Hepatocyte (in vitro differentiated cells): ENCODE data around the gene RPS23. TPM values are rescaled to one million over a fixed set of nuclear protein-coding genes. Genes with fewer than 3 reads are reported as not detected.

Source experiments
- DNase-seq: peaks from one replicate; pipeline ENCODE4 v3.0.0-alpha.2; 2016; ENCODE audit warnings: low spot score
- H2AFZ ChIP-seq: fragments of 200-600 bp; sonication (generic); 2 replicates; pipeline ENCODE4 v1.6.0; 2016; ENCODE audit warnings: antibody characterized with exemption, mild to moderate bottlenecking
- H3K27ac ChIP-seq: fragments of 200-600 bp; sonication (generic); 2 replicates; pipeline ENCODE4 v1.5.1; 2016; ENCODE audit warnings: mild to moderate bottlenecking
- H3K27me3 ChIP-seq: fragments of 200-600 bp; sonication (generic); 2 replicates; pipeline ENCODE4 v1.6.1; 2016
- H3K36me3 ChIP-seq: fragments of 200-600 bp; sonication (generic); replicated peaks from 2 replicates; pipeline ENCODE4 v1.5.1; 2016; ENCODE audit warnings: low read depth; ENCODE audit not compliant: insufficient read depth
- H3K4me1 ChIP-seq: fragments of 200-600 bp; sonication (generic); 2 replicates; pipeline ENCODE4 v1.5.1; 2016; ENCODE audit warnings: mild to moderate bottlenecking, moderate library complexity; ENCODE audit not compliant: insufficient read depth
- H3K4me2 ChIP-seq: fragments of 200-600 bp; sonication (generic); 2 replicates; pipeline ENCODE4 v1.6.0; 2016
- H3K4me3 ChIP-seq: fragments of 200-600 bp; sonication (generic); 2 replicates; pipeline ENCODE4 v1.5.1; 2016; ENCODE audit warnings: mild to moderate bottlenecking
- H3K79me2 ChIP-seq: fragments of 200-600 bp; sonication (generic); 2 replicates; pipeline ENCODE4 v1.6.0; 2017; ENCODE audit warnings: mild to moderate bottlenecking
- H3K9me2 ChIP-seq: fragments of 200-600 bp; sonication (generic); replicated peaks from 2 replicates; pipeline ENCODE4 v1.6.0; 2017; ENCODE audit warnings: mild to moderate bottlenecking; ENCODE audit not compliant: insufficient read depth
- H3K9me3 ChIP-seq: fragments of 200-600 bp; sonication (generic); 2 replicates; pipeline ENCODE4 v1.5.1; 2016; ENCODE audit warnings: low read depth, mild to moderate bottlenecking
- H4K20me1 ChIP-seq: fragments of 200-600 bp; sonication (generic); 2 replicates; pipeline ENCODE4 v1.6.0; 2016; ENCODE audit warnings: mild to moderate bottlenecking; ENCODE audit not compliant: insufficient read depth, poor library complexity, severe bottlenecking
- EZH2 ChIP-seq: fragments of 200-600 bp; sonication (generic); IDR thresholded peaks from 2 replicates; pipeline ENCODE4 v1.6.1; 2016; ENCODE audit warnings: antibody characterized with exemption, mild to moderate bottlenecking, borderline replicate concordance
- EZH2phosphoT487 ChIP-seq: fragments of 200-600 bp; sonication (generic); IDR thresholded peaks from one replicate; pipeline ENCODE4 v1.6.1; 2018; ENCODE audit warnings: antibody characterized with exemption, mild to moderate bottlenecking, low read depth, moderate library complexity; ENCODE audit not compliant: unreplicated experiment, severe bottlenecking
- WGBS: methylation state at CpG from one replicate; pipeline ENCODE4 v1.1.6; 2016; ENCODE audit warnings: low lambda C conversion rate; ENCODE audit errors: missing lambda C conversion rate; 5-methylcytosine and 5-hydroxymethylcytosine counted together
- polyA plus RNA-seq: library from polyadenylated mRNA; unstranded; fragments of >200 nt; fragmentation: Nextera tagmentation; extraction: Ambion mirVana; gene quantifications from 2 replicates; pipeline ENCODE4 v1.2.1, GENCODE V29; 2016
- total RNA-seq: library from RNA; depleted of rRNA; stranded (reverse); fragments of >200 nt; gene quantifications from 2 replicates; pipeline ENCODE4 v1.2.3, GENCODE V29; 2014
- TF ChIP-seq, protein P1 (sequence below): fragments of 200-600 bp; sonication (generic); IDR thresholded peaks from 2 replicates; pipeline ENCODE4 v1.5.1; 2016; ENCODE audit warnings: antibody characterized with exemption, mild to moderate bottlenecking; ENCODE audit not compliant: poor library complexity

The RPS23 gene
- total and polyA plus RNA-seq, 2 experiments from 2014 or later = 797 to 3,018 TPM

DNA sequence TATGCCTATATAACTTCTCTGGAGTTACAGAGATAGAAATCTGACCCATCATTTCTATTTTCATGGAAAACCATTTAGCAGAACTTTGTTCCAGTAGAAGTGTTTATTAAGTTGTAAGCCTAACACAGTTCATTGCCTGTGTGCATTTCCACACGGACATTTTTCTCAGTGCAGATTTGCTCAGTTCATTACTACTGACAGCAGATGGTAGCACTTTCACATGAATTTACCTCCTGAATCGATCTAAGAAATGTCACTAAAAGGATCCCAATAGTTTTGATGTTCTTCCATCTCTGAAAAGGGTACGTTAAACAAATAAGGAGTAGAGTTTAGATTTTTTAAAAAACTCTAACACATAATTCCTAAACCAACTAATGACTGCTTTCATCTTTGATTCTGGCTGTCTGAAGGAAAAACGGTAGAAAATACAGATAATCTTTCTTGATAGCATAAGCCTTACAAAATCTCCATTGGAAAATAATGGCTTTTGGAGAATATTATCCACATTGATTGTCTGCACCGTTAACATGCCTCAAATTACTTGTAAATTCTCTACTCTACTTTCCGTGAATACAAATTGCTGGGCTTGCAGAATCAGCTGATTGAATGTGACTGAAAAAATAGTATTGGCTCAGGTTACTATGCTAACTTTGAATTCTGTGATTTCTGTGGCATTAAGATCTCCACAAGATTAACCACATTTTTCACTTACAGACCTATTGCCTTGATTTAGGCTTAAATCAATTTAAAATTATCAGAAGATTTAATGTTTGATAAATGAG, 33.1 kb downstream of the RPS23 start:
- Histone ChIP-seq H3K27me3 (no peaks in the 10 kb centered on the region), H3K36me3 (no peaks in the 10 kb centered on the region), H3K9me3 (no peaks in the 10 kb centered on the region), H3K4me2 (no peak overlapping the region), H3K9me2 (no peaks in the 10 kb centered on the region), H3K4me1 (no peaks in the 10 kb centered on the region), H4K20me1 (no peaks in the 10 kb centered on the region), H2AFZ (no peak overlapping the region), H3K27ac (no peak overlapping the region), H3K4me3 (no peak overlapping the region), H3K79me2 (no peaks in the 10 kb centered on the region)
- TF ChIP-seq, protein P1, sequence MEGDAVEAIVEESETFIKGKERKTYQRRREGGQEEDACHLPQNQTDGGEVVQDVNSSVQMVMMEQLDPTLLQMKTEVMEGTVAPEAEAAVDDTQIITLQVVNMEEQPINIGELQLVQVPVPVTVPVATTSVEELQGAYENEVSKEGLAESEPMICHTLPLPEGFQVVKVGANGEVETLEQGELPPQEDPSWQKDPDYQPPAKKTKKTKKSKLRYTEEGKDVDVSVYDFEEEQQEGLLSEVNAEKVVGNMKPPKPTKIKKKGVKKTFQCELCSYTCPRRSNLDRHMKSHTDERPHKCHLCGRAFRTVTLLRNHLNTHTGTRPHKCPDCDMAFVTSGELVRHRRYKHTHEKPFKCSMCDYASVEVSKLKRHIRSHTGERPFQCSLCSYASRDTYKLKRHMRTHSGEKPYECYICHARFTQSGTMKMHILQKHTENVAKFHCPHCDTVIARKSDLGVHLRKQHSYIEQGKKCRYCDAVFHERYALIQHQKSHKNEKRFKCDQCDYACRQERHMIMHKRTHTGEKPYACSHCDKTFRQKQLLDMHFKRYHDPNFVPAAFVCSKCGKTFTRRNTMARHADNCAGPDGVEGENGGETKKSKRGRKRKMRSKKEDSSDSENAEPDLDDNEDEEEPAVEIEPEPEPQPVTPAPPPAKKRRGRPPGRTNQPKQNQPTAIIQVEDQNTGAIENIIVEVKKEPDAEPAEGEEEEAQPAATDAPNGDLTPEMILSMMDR = no peak
- TF ChIP-seq EZH2 = no peak
- no peak for TF ChIP-seq EZH2phosphoT487
- 56% methylated on average over 6 of the region's 6 CpGs for WGBS
- DNase-seq = no peak

DNA sequence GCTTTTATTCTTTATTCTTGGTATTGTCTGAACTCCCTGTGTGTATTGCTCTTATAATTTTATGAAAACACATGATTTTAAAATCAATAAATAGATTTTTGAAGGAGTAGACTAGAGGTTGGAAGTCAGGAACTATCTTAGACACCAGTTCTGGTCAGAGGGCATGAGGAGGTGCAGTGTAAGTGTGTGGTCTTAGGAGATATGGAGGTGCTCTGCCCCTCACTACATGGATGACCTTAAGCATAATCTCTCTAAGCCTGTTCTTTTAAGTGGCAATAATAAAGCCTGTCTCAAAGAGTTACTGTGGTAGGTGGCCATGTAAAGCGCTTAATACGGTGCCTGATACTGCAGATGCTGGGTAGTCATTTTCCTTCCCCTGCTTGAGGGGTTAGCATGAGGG, 34.0 kb downstream of the RPS23 start:
- TF ChIP-seq, protein P1 = no peak
- TF ChIP-seq EZH2phosphoT487 = no peak
- TF ChIP-seq EZH2 = no peak
- no peaks in the 10 kb centered on the region for H3K9me2 ChIP-seq
- no peak overlapping the region for H3K27ac ChIP-seq
- no peaks in the 10 kb centered on the region for H4K20me1 ChIP-seq
- no peaks in the 10 kb centered on the region for H3K27me3 ChIP-seq
- DNase-seq = no peak
- H3K4me2 ChIP-seq = no peak overlapping the region
- H2AFZ ChIP-seq = no peak overlapping the region
- H3K79me2 ChIP-seq = no peaks in the 10 kb centered on the region
- no peak overlapping the region for H3K4me3 ChIP-seq
- H3K36me3 ChIP-seq = no peaks in the 10 kb centered on the region
- 81% methylated on average over 2 of the region's 2 CpGs for WGBS
- H3K4me1 ChIP-seq = no peaks in the 10 kb centered on the region
- H3K9me3 ChIP-seq = no peaks in the 10 kb centered on the region

DNA sequence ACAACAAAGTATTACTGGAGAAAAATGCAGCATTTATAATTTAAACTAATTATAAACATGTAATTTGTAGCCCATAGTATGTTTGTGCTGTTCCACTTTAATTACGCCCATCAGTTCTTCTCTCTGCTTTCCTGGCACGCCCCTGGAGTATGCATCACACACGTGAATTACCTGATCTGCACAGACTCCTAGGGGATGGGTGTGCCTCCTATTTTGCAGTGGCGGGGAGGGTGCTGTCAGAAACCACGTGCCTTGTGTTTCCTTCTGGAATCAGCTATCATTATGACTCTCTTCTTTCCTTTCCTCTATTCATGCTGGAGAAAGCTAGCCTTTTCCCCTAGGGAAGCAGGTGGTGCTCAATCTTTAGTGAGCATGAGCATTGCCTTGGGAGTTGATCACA, 43.3 kb downstream of the RPS23 start:
- 84% methylated on average over 5 of the region's 5 CpGs for WGBS
- no peaks in the 10 kb centered on the region for H4K20me1 ChIP-seq
- H3K4me2 ChIP-seq = no peak overlapping the region
- no peak for DNase-seq
- no peak overlapping the region for H2AFZ ChIP-seq
- H3K4me1 ChIP-seq = no peaks in the 10 kb centered on the region
- no peaks in the 10 kb centered on the region for H3K36me3 ChIP-seq
- H3K79me2 ChIP-seq = no peaks in the 10 kb centered on the region
- no peaks in the 10 kb centered on the region for H3K27me3 ChIP-seq
- H3K9me3 ChIP-seq = no peaks in the 10 kb centered on the region
- no peak overlapping the region for H3K27ac ChIP-seq
- H3K4me3 ChIP-seq = no peak overlapping the region
- TF ChIP-seq, protein P1 = no peak
- TF ChIP-seq EZH2 = no peak
- no peak for TF ChIP-seq EZH2phosphoT487
- no peaks in the 10 kb centered on the region for H3K9me2 ChIP-seq
